Activated CD8-positive, alpha-beta memory T cell treated with anti-CD3 and anti-CD28 coated beads, Interleukin-2, amount 50 U/mL, for 1 hour (primary cell): Measurements from ENCODE around the gene PHETA1.
A peak's percentile ranks its signal among the peaks of the same experiment; 100 is the strongest.

Experiments used
- DNase-seq: peaks from one replicate; pipeline ENCODE4 v3.0.0-alpha.2; 2020; ENCODE audit errors: extremely low read depth

PHETA1 gene

GRCh38 chr12:111322336-111323250 is 46.3 kb downstream of the PHETA1 start:
- DNase-seq, result no peak

- no peak for DNase-seq
These were observed 47.6 kb downstream of the PHETA1 start for GRCh38 chr12:111321317-111321716.

- DNase-seq, result no peak
These were observed 48.4 kb downstream of the PHETA1 start for GRCh38 chr12:111320258-111321050.

GRCh38 chr12:111319600-111320257 is 49.2 kb downstream of the PHETA1 start:
- no peak for DNase-seq

- no peak for DNase-seq
These were observed 50.4 kb downstream of the PHETA1 start for GRCh38 chr12:111318450-111318849.

GRCh38 chr12:111316671-111317070 is 52.2 kb downstream of the PHETA1 start:
- DNase-seq, result no peak

GRCh38 chr12:111314953-111315539 is 53.8 kb downstream of the PHETA1 start:
- DNase-seq, result no peak

GRCh38 chr12:111313833-111314259 is 55.0 kb downstream of the PHETA1 start:
- peak; percentile 37 for DNase-seq

GRCh38 chr12:111312708-111313107 is 56.2 kb downstream of the PHETA1 start:
- no peak for DNase-seq

- DNase-seq, result no peak
These were observed 56.9 kb downstream of the PHETA1 start for GRCh38 chr12:111312016-111312415.

GRCh38 chr12:111311011-111311410 is 57.9 kb downstream of the PHETA1 start:
- no peak for DNase-seq
